ENCODE results near the gene ATOX1. TPM values are rescaled to one million over a fixed set of nuclear protein-coding genes. Genes with fewer than 3 reads are reported as not detected.

Gene ATOX1
- total and polyA plus RNA-seq, 2 of the 4 experiments (the other 2 are of a cell fraction), result 56.3 to 360 TPM

- Histone ChIP-seq H4K91ac (ENCODE audit: insufficient read depth, low read depth, low read length) (no peak overlapping the region), H2BK15ac (ENCODE audit: low read depth, low read length) (0 out of 3 replicates have a peak overlapping the region, but pooled peaks have one; percentile 11), H3K23ac (ENCODE audit: low read depth, low read length) (no peak overlapping the region), H3K4me1 (ENCODE audit: control insufficient read depth, insufficient read depth, low read length) (peaks cover 13% of the 10 kb centered on the region), H3K27me3 (ENCODE audit: control insufficient read depth, insufficient read depth, low read length) (no peaks in the 10 kb centered on the region), H3K9me1 (ENCODE audit: insufficient read depth, low read length) (peaks cover 4% of the 10 kb centered on the region; the same call in 1 of the 2 replicates), H2BK120ac (ENCODE audit: low read depth, low read length) (no peak overlapping the region), H3K56ac (ENCODE audit: extremely low read depth, insufficient read depth, low read length) (no peak overlapping the region), H2AK9ac (replicated peaks; ENCODE audit: low read depth, low read length, poor library complexity) (peak overlapping the region; percentile 12), H2BK20ac (ENCODE audit: low read depth, low read length) (0 out of 2 replicates have a peak overlapping the region, but pooled peaks have one; percentile 9), H3K4me3 (ENCODE audit: insufficient read depth, low read depth, low read length) (no peak overlapping the region), H3K9ac (ENCODE audit: low read depth, low read length) (no peak overlapping the region), H2AK5ac (ENCODE audit: low read depth, low read length) (peak overlapping the region; percentile 66), H4K5ac (ENCODE audit: low read depth, low read length) (no peak overlapping the region), H3K14ac (replicated peaks; ENCODE audit: low read depth, low read length) (no peak overlapping the region), H3K4me2 (ENCODE audit: low read depth, low read length) (no peak overlapping the region), H3K9me3 (ENCODE audit: control insufficient read depth, insufficient read depth, low read length) (no peaks in the 10 kb centered on the region), H3K36me3 (ENCODE audit: control insufficient read depth, insufficient read depth, low read length) (no peaks in the 10 kb centered on the region), H3K4ac (ENCODE audit: low read depth, low read length) (peak overlapping the region; percentile 24; the same call in 1 of the 2 replicates), H2AFZ (replicated peaks; ENCODE audit: low read length, poor library complexity) (no peak overlapping the region), H3K18ac (ENCODE audit: low read depth, low read length) (no peak overlapping the region), H4K20me1 (ENCODE audit: insufficient read depth, low read length) (no peaks in the 10 kb centered on the region), H4K8ac (ENCODE audit: low read depth in 2 of 2, low read length in 2 of 2) (no peak overlapping the region), H2BK5ac (ENCODE audit: low read depth, low read length, poor library complexity, severe bottlenecking) (no peak overlapping the region), H3K27ac (ENCODE audit: insufficient read depth, low read length) (no peak overlapping the region), H3K79me1 (ENCODE audit: low read depth in 1 of 2, low read length in 2 of 2) (peaks cover 0 to 7% of the 10 kb centered on the region in 2 experiments; a peak in 2 of 4 replicates)
- no peak for TF ChIP-seq MXI1 (IDR thresholded peaks at IDR 0.05; ENCODE audit: borderline replicate concordance, low read depth, low read length)
- TF ChIP-seq RCOR1 (IDR thresholded peaks at IDR 0.05; ENCODE audit: insufficient replicate concordance, low read length), result no peak
- TF ChIP-seq, protein P1, sequence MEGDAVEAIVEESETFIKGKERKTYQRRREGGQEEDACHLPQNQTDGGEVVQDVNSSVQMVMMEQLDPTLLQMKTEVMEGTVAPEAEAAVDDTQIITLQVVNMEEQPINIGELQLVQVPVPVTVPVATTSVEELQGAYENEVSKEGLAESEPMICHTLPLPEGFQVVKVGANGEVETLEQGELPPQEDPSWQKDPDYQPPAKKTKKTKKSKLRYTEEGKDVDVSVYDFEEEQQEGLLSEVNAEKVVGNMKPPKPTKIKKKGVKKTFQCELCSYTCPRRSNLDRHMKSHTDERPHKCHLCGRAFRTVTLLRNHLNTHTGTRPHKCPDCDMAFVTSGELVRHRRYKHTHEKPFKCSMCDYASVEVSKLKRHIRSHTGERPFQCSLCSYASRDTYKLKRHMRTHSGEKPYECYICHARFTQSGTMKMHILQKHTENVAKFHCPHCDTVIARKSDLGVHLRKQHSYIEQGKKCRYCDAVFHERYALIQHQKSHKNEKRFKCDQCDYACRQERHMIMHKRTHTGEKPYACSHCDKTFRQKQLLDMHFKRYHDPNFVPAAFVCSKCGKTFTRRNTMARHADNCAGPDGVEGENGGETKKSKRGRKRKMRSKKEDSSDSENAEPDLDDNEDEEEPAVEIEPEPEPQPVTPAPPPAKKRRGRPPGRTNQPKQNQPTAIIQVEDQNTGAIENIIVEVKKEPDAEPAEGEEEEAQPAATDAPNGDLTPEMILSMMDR (conservative IDR thresholded peaks at IDR 0.05; ENCODE audit: low read depth, low read length), result no peak
- TF ChIP-seq SMC3 (IDR thresholded peaks at IDR 0.05; ENCODE audit: low read depth, low read length), result no peak
- TF ChIP-seq CHD1 (IDR thresholded peaks at IDR 0.05; ENCODE audit: low read depth, low read length), result no peak
- TF ChIP-seq, protein P2, sequence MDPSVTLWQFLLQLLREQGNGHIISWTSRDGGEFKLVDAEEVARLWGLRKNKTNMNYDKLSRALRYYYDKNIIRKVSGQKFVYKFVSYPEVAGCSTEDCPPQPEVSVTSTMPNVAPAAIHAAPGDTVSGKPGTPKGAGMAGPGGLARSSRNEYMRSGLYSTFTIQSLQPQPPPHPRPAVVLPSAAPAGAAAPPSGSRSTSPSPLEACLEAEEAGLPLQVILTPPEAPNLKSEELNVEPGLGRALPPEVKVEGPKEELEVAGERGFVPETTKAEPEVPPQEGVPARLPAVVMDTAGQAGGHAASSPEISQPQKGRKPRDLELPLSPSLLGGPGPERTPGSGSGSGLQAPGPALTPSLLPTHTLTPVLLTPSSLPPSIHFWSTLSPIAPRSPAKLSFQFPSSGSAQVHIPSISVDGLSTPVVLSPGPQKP (IDR thresholded peaks at IDR 0.05; ENCODE audit: borderline replicate concordance, low read depth, low read length), result no peak
- TF ChIP-seq POLR2A (IDR thresholded peaks at IDR 0.05; ENCODE audit: low read depth, low read length), result no peak
- no peak for TF ChIP-seq CEBPB (IDR thresholded peaks at IDR 0.05; ENCODE audit: low read depth, low read length)
- no peak for TF ChIP-seq MAZ (IDR thresholded peaks at IDR 0.05; ENCODE audit: borderline replicate concordance, low read depth, low read length)
- TF ChIP-seq RAD21 (IDR thresholded peaks at IDR 0.05; ENCODE audit: low read length), result no peak
- in situ Hi-C loops (cut with MboI; ENCODE audit: low sequenced_read_pairs) (loop anchor here (5.0 kb wide), 1 partner anchor 34 kb away; no protein-coding TSS in a partner anchor), dilution Hi-C loops (cut with HindIII; ENCODE audit: low sequenced_read_pairs, unreplicated experiment) (no loop called here), intact Hi-C loops (cut with micrococcal nuclease) (no loop called here)
- DNase-seq, result no peak
- no TSS peak for BruUV-seq (replicated peaks)
- no CpG with 5 or more reads among the region's 1 CpG for WGBS, 2 experiments (ENCODE audit: extremely low coverage in 2 of 2, insufficient read length in 1 of 2)
- ATAC-seq (ENCODE audit: low read depth), result no peak
- ChIA-PET POLR2A (ENCODE audit: unreplicated experiment) (interaction anchor here (1.5 kb wide), 1 partner anchor 16 kb away, joined by 4 read pairs; the partner anchor contains the start of gene SPARC), CTCF (no interaction called here)
These were observed 55.2 kb downstream of the ATOX1 start for GRCh38 chr5:151703227-151703626.

All from IMR-90 (cell line).